ENCODE measurements around the gene XPOT.

The XPOT gene

GRCh38 chr12:64413884-64414283, 9.7 kb downstream of the XPOT start:
- no peak for DNase-seq (ENCODE audit: low read depth in 1 of 2, low spot score in 1 of 2)

- DNase-seq (ENCODE audit: low read depth in 1 of 2, low spot score in 1 of 2) = no peak
Measured at GRCh38 chr12:64418209-64418608, 14.0 kb downstream of the XPOT start.

DNA sequence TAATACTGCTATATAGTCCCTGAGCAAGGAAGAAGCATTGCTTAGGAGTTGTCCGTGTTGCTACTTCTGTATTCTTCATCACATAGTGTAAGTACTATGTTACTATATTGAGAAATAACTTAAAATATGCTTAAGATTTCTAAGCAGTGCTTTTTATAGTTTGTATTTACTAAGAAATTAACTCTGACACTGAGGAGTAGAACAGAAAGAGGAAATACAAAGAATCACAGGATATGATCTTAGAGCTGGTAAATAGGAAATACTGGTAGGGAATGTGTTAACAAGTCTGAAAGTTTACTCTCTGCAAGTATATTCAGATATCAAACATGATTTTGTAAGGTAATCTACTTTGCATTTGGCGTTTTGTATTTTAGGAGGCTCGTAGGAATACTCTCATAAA, 15.5 kb downstream of the XPOT start:
- no peak for DNase-seq (ENCODE audit: low read depth in 1 of 2, low spot score in 1 of 2)

DNA sequence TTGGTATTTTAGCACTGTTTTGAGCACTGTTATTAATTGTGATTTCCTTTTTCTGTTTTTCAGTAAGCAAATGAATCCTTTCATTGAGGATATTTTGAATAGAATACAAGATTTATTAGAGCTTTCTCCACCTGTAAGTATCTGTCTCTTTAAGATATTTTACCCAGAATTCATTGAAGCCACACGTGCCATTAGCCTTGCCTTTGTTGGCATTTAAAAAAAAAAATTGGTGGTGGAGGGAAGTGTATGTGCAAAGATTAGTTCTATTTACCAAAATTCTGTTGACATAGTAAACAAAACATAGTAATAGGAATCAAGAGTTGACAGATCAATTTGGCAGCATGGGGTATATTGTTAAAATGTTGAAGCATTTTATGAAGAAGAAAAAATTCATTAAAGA, 23.8 kb downstream of the XPOT start:
- no peak for DNase-seq (ENCODE audit: low read depth in 1 of 2, low spot score in 1 of 2)

DNA sequence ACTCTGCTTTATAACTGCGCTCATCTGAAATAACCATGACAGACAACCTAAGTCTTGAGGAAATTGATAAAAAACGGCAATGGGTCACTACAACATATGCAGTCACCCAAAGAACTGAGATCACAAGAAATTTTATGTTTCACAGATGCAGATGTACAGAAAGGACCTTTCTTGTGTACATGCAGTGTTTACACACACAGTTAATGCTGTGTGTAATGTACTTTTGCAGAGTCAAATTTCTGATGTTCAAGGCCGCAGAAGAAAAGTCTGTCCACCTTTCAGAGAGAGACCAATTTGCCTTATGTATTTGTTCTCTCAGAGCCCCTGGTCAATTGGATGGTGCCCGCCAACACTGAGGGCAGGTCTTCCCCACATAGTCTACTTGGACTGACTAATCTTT, 24.8 kb downstream of the XPOT start:
- DNase-seq (ENCODE audit: low read depth in 1 of 2, low spot score in 1 of 2) = no peak

GRCh38 chr12:64430886-64431285, 26.7 kb downstream of the XPOT start:
- DNase-seq (ENCODE audit: low read depth in 1 of 2, low spot score in 1 of 2) = no peak

DNA sequence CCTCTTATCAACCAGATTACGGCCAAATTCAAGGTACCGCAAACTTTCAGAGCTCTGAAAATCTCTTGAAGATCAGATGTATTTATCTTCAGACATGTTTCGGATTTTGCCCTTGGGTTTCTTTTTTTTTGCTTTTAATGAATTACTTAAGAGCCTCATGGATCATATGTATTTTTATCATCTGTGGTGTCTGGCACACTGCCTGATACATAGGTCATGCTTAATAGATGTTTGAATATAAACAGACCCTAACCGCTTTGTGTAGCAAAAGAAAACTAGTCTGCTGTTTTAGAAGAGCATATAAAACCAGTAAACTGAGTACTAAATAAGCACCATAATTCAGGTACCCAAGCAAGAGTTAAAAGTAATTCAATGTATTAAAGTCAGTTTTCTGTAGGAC, 27.6 kb downstream of the XPOT start:
- no peak for DNase-seq (ENCODE audit: low read depth in 1 of 2, low spot score in 1 of 2)

- no peak for DNase-seq (ENCODE audit: low read depth in 1 of 2, low spot score in 1 of 2)
Measured at GRCh38 chr12:64433915-64434314, 29.7 kb downstream of the XPOT start.

DNA sequence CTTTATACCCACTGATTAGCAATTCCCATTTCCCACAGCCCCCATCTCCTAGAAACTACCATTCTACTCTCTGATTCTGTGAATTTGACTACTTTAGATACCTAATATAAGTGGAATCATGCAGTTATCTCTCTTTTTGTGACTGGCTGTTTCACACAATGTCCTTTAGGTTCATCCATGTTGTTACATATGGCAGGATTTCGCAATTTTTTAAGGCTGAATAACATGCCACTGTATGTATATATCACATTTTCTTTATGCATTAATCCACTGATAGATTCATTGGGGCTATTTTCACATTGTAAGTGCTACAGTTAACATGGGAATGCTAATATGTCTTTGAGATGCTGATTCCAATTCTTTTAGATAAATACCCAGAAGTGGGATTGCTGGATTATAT, 35.9 kb downstream of the XPOT start:
- DNase-seq (ENCODE audit: low read depth in 1 of 2, low spot score in 1 of 2) = no peak

DNA sequence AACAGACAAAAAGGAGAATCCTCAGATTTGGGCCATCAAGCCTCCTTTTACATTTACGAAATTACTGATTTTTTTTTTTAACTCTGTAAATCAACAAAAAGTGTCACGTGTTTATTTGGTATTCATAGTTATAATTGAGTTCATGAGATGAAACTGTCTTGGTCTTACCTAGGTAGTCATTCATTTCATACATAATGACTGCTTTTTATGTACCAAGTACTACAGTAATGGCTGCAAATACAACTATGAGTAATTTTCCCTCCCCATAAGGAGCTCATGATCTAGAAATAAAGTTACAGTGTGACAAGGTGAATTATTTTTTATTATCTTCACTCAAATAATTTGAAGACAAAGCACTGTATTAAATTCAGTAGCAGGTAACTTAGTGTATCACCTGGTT, 41.3 kb downstream of the XPOT start:
- no peak for DNase-seq (ENCODE audit: low read depth in 1 of 2, low spot score in 1 of 2)

DNA sequence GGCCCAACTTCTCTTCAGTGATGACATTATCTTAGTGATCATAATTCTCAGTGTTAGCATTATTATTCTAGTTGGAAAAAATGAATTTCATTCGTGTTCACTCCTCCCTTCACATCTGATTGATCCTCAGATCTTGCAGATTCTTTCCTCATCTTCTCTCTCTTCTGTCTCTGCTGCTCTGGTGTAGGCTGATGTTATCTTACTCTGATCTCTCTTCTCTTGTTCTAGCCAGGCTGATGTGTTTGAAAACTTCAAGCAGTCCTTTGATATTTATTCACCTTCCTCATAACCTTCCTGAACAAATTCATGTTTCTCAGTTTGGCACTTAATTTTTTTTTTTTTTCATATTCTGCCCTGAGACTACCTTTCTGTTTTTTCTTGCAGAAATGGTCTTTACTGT, 42.1 kb downstream of the XPOT start:
- no peak for DNase-seq (ENCODE audit: low read depth in 1 of 2, low spot score in 1 of 2)

GRCh38 chr12:64450057-64450640, 46.0 kb downstream of the XPOT start:
- DNase-seq (ENCODE audit: low read depth in 1 of 2, low spot score in 1 of 2) = no peak

DNA sequence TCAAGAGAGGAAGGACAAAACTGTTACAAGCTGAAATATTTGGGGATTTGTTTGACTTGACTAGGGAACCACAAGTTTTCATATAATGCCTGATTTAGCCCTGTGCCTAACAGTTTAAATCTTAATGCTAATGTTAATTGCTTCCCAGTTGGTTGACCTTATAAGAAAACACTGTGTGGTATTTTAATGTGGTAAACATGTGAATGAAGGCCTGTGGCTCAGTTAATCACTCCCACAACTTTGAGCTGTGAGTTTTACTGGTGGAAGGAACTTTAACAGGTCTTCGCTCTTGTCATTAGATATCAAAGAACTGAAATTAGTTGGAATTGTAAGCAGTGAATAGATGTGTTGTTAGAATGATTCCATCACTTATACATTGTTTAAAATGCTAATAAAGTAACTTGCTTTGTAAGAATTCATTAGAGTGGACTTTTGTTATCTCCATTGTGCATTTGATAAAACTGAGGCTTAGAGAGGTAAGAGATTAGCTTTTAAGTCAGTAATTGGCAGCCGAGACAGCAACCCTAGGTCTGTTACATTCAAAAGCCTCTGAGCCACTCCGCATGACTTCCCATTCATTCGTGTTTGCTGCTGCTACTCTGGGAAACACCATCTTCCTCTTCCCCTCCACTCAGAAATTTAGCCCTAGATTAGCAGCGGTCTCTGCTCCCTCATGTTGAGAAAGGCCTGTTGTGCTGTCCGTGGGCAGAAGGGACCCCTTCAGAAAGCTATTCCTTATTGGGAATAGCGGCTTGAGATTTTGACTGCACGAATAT, 46.7 kb downstream of the XPOT start:
- no peak for DNase-seq (ENCODE audit: low read depth in 1 of 2, low spot score in 1 of 2)

DNA sequence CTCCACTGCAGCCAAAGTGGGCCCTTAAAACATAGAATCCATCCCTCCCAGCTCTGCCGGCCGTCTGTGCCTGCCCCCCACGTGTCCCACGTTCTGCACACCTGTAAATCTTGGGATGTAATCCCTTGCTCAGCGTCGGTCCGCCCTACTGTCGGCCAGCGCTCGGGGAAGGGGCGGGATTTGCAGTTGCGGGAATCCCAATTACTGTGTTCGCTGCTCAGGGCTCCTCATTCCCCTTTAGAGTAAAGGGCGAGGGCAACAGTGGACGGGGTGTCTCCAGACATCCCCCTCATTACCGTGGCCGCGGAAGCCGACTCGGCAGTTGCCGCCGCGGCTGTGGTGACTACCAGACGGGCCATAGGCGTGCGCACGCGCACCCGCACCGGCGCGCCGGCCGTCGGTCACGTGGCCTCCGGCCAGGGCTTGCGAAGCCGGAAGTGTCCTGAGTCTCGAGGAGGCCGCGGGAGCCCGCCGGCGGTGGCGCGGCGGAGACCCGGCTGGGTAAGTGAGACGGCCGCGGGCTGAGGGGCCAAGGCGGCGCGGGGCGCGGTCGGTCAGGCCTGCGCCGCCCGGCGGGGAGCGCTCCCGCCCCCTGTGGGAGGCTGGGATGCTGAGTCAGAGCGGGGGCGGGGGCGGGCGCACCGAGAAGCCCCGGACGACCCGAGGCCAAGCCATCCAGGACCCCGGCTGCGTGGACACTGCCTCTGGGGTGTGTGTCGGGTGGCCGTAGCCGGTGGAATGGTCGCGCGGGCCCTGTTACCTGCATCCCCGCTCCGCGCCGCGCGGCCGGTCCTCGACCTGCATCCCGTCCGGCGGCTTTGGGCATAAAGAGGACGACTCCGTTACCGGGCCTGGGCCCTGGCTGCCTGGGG, 47.7 kb downstream of the XPOT start, which contains the start of gene TBK1:
TSS of gene TBK1 (plus strand) at position 434 of the 872 bp plus-strand sequence. CDS start 3,751 bp downstream, outside the sequence.
- DNase-seq (ENCODE audit: low read depth in 1 of 2, low spot score in 1 of 2) = peak; percentile 46 to 50

GRCh38 chr12:64452559-64453329, 48.6 kb downstream of the XPOT start:
- DNase-seq (ENCODE audit: low read depth in 1 of 2, low spot score in 1 of 2) = no peak

- no peak for DNase-seq (ENCODE audit: low read depth in 1 of 2, low spot score in 1 of 2)
Measured at GRCh38 chr12:64455506-64455905, 51.3 kb downstream of the XPOT start.

DNA sequence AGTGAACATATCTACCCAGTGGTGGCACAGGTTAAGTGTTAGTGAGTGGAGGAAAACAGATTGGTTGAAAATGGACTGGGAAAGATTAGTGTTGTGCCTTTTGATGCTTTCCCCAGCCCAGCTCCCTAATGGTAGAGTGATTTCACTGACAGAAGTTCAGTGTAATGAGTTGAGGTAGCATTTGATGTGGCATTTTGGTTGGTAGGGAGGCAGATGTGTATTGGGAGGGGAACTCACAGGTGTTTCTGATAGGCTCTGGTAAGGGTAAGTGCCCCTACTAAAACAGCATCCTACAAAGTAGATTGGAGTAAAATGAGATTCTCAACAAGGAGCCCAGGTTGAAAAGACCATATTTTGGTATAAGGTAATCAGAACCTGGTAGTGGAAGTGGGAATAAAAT, 51.9 kb downstream of the XPOT start:
- no peak for DNase-seq (ENCODE audit: low read depth in 1 of 2, low spot score in 1 of 2)

GRCh38 chr12:64457032-64457431, 52.8 kb downstream of the XPOT start:
- no peak for DNase-seq (ENCODE audit: low read depth in 1 of 2, low spot score in 1 of 2)

GRCh38 chr12:64457466-64457865, 53.3 kb downstream of the XPOT start:
- no peak for DNase-seq (ENCODE audit: low read depth in 1 of 2, low spot score in 1 of 2)

GRCh38 chr12:64457923-64458322, 53.7 kb downstream of the XPOT start:
- DNase-seq (ENCODE audit: low read depth in 1 of 2, low spot score in 1 of 2) = no peak

DNA sequence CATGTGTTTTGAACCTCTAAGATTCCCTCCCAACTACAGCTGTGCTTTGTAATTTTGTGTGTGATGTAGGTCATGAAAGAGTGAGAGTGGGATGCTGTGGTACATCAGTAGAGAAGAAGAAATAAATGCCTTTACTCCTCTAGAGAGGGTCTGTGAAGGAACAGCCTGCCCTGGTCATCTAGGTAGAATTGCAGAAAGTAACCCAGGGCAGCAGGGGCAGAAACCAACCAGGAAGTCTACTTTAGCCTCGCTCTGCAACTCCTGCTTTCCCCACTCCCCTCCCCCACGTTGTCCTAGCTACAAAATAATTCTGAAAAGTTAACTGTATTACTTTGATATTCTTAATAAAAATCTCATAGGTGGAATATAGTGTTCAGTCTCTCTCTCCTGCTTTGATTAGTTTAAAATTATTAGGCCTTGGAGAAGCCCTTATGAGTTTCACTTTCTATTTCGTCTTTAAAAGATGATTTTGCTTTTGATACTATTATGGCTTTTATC, 55.3 kb downstream of the XPOT start:
- no peak for DNase-seq (ENCODE audit: low read depth in 1 of 2, low spot score in 1 of 2)
